Activated CD8-positive, alpha-beta memory T cell treated with anti-CD3 and anti-CD28 coated beads for 48 hours (primary cell): ENCODE results near the gene ZNF594.
"Not testable (repeated sequence)": the region's sequence is repeated elsewhere in the genome, so short reads cannot be mapped to it uniquely, and the experiment has no call there.

Experiments
- DNase-seq, 3 experiments: peaks; one replicate each; pipeline ENCODE4 v3.0.0-alpha.2; 2020; ENCODE audit warnings: low read depth in 2 of 3, low spot score in 2 of 3

Gene ZNF594

DNA sequence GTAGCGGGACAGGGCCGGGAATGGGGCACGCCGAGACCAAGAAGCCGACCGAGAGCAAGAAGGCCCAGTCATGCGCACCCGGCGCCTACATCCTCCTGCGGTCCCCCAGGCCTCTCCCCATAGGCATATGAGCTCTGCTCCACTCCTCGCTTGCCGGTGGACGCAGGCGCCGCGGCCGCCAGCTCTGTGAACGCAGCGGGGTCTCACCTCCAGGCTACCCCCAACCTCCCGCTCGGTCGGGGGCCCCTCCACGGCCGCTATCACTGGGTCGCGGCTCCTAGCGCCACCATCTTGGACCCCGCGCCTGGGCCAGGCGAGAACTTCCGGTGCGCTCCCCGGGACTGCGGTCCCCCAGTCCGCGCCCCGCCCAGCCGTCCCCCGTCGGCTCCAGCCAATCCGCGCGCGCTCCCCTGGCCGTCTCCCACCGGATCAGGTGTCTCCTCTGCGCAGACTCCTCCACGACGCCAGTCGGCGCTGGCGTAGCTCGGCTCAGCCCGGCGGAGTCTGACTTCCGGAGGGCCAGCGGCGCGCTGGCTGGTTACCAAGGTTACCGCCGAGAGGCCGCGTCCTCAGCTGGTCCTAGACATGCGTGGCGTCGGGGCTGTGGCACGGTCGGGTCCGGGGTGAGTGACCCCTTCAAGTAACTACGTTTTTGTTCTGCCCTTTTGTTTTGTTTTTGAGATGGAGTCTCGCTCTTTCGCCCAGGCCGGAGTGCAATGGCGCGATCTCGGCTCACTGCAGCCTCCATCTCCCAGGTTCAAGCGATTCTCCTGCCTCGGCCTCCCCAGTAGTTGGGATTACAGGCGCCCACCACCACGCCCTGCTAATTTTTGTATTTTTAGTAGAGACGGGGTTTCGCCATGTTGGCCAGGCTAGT, at the start of gene ZNF594:
ZNF594 (minus strand) TSS at position 328 of the 877 bp plus-strand sequence. CDS start 7,612 bp downstream, outside the sequence.
- DNase-seq, result peak; percentile 89 to 95 (median 94)

DNA sequence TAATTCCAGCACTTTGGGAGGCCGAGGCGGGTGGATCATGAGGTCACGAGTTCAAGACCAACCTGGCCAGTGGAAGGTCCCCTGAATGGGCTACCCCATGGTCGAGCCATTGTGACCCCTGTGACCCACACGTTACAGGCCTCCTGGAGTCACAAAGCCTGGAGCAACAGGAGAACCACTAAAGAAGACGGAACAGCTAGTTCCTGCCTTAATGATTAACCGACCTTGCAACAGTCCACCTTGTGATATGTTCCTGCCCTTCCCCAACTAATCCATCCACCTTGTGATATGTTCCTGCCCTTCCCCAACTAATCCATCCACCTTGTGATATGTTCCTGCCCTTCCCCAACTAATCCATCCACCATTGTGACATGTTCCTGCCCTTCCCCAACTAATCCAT, 48.1 kb upstream of the ZNF594 start:
- DNase-seq, result not testable (repeated sequence)

DNA sequence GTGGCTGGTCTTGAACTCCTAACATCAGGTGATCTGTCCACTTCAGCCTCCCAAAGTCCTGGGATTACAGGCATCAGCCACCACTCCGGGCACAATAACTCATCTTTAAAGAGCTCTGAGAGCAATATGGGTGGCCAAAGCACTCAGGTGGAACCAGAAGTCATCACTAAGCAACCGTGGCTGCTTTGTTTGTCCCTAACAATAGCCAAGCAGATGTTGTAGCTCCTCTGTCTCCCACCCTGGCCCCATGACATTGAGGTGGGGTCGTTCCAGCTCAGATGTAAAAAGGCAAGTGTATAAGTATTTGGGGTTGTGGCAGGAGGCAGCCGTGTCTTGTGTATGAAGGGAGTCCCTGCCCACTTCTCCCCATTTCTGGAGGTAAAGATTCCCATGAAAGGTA, 46.7 kb upstream of the ZNF594 start:
- no peak for DNase-seq

DNA sequence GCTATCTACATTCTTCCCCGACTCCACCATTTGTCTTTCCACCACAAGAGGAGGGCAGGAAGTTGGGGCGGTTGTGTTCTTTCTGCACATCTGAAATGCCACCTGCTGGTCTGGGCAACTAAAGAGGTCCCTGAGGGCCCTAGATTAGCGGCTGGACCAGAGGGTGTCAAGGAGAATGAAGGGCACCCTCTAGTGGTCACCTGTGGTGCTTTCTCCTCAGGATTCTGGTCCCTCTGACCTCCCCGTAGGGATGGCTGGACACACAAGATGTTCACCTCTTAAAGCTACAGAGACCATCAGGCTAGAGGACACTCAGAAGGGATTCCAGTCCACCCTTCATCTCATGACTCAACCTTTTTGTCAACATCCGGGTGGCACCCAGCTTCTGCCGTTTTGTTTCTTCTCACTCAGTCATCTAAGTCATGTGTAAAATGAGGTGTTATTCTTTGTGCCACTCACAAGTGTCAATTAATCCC, 45.9 kb upstream of the ZNF594 start:
- peak in 1 of 3 experiments; percentile 24 for DNase-seq

DNA sequence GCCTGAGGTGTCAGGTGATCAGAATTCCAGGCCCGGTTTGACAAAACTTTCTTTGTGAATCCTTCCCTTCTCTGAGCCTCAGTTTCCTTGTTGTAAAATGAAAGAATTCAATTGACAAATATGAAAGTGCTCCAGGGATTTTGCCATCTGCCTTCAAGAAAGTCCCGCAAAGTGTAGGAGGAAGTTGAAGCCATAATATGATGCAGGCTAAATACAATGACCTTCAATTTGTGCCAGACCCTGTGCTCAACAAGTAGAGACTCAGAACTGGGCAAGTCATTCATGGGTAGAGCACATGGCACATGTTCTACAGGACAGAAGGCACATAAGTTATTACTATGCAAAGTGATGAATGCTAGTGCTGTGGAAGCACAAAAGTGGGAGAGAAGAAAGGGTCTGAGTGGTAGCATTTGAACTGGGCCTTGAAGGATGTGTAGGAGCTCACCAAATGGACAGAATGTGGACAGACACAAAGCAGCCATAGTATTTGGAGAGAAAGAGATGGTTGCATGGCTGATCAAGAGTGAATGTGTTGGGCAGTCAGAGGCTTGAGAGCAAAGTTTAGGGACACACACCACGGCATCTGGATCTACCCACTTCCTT, 45.4 kb upstream of the ZNF594 start:
- DNase-seq, result no peak

DNA sequence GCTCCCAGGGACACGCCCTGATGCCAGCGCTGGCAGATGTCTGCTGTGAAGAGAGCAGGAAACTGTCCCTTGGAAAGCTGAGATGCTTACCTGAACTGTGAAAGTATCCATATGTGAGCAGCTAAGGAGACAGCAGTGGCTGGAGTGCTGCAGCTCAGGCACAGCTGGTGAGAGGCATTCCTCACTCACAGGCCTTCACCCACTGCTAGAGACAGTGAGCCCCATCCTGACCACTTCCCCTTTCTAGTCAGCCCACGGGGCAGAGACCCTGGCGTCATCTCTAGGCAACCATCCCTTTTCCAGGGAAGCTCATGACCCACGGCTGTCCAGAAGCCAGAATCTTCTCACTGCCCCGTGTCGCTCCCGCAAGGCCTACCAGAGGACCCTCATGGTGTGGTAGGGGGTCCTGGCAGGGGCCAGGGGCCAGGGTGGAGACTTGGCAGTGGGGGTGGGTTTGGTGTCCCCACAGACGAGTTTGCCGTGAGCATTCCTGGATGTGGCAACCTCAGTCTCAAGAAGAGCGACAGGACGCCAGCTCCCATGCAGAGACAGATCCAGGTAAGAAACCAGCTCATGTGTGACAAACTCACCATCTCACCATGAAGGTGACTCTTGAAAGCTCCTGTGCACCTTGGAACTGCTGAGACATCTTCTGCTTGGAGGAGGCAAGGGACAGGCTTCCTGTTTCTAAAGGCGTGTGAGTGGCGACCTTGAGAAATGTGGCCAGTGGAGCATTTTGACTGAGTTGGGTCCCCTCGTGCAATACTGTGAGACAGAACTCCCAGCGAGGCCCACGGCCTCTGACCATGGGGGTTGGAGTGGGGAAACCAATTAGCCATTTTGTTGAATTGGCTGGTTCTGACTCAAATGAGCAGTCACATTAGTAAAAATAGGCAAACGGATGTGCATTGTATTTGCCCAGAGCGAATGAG, 43.2 kb upstream of the ZNF594 start, which contains the start of gene SCIMP:
SCIMP (minus strand) TSS at position 216 of the 932 bp plus-strand sequence; CDS start at position 111, 105 bp downstream.
- DNase-seq, result no peak

DNA sequence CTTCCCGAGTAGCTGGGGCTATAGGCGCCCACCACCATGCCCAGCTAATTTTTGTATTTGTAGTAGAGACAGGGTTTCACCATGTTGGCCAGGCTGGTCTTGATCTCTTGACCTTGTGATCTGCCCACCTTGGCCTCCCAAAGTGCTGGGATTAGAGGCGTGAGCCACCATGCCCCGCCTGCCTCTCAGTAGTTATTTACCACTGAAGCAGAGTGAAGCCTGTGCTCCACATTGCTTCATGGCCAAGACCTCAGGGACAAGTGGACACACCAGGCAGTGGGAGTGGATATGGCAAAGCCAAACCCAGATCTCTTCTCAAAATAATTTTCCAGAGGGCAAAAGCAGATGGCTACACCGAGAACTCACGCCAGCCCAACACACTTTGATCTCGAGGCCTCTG, 41.8 kb upstream of the ZNF594 start:
- not testable (repeated sequence) for DNase-seq

DNA sequence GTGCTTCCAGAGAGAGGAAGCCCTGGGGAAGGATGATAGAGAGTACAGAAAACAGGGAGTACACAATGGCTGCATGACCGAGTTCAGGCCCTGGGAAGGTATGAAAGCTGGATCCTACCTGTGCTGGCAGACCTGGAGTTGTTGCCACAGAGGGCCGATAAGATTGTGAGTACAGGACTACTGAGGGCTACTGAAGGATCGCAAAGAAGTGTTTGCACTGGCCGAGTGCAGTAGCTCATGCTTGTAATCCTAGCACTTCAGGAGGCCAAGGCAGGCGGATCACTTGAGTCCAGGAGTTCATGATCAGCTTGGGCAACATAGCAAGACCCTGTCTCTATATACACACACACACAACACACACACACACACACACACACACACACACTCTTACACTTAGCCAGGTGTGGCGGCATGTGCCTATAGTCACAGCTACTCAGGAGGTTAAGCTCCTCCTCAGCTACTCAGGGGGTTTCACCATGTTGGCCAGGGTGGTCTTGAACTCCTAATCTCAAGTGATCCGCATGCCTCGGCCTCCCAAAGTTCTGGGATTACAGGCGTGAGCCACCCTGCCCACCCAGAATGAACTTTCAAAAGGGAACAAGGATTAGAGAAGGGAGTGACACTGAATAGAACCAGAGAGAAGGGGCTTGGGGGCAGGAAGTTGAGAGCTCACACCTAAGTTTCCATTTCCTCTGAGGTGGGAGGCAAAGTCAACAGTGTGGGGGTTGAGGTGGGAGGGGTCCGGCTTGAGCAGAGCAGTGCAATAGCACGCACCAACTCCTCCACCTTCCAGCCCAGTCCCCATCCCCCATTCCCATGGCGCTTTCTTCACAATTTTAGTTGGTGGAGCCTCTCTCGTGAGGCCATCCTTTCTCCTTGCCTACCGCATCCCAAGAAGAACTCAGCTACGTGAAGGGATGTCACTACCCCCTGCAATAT, 35.5 kb upstream of the ZNF594 start:
- DNase-seq, result no peak

DNA sequence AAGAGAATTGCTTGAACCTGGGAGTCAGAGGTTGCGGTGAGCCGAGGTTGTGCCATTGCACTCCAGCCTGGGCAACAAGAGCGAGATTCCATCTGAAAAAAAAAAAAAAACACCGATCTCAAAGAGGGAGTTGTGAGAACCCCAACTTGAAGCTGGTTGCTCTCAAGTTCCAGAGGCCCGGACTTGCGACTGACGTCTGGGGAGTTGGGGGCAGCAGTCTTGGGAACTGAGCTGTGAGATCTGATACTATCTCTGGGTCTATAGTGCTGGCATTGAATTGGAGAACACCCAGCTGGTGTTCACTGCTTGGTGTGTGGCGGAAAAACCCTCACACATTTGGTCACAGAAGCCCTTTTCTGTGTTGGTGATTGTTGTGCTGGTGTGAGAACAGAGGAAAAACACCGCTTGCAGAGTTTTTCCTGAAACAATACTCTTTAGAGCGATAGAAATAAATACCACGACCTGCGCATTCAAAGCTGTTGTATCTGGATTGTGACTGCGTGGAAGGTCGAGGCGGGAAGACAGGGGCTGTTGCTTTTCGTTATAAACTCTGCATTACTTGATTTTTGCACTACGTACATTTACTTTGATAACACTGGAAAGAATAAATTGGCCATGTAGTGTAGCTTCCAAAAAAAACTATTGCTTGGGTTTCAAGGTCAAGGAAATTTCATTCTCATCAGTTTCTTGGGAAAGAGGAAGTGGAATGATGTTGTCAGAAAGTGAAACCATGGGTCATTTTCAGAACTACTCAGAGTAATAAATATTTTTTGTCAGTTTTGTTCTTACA, 34.2 kb upstream of the ZNF594 start:
- no peak for DNase-seq

DNA sequence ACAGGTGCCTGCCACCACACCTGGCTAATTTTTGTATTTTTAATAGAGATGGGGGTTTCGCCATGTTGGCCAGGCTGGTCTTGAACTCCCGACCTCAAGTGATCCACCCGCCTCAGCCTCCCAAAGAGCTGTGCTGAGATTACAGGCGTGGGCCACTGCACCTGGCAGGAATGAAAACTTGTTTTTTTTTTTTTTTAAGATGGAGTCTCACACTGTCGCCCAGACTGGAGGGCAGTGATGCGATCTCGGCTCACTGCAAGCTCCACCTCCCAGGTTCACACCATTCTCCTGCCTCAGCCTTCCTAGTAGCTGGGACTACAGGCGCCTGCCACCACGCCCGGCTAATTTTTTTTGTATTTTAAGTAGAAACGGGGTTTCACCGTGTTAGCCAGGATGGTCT, 30.2 kb upstream of the ZNF594 start:
- not testable (repeated sequence) for DNase-seq

DNA sequence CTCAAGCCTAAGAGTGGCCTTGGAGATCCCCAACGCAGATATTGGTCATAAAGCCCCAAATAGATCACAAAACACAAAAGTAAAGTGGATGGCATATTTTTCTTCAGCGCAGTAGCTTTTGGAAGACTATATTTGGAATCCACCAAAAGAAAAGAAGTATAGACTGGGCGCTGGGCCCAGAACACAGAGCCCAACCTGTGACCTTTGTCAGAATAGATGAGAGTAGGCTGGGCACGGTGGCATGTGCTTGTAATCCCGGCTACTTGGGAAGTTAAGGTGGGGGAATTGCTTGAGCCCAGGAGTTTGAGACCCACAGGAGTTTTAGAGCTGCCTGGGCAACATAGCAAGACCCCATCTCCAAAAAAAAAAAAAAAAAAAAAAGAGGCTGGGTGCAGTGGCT, 28.4 kb upstream of the ZNF594 start:
- no peak for DNase-seq

DNA sequence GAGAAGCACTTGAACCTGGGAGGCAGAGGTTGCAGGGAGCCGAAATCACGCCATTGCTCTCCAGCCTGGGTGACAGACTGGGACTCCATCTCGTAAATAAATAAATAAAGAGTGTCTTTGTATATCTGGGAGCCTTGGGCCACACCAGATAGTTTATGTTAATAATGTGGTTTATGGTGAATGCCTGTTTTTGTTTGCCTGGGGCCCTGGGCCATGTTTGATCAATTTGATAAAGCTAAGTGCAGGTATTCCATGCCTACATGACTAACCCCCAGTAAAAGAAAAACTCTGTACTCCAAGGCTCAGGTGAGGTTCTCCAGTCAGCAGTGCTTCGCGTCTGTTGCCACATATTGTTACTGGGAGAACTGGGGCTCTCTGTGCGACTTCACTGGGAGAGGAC, 27.9 kb upstream of the ZNF594 start:
- no peak for DNase-seq

DNA sequence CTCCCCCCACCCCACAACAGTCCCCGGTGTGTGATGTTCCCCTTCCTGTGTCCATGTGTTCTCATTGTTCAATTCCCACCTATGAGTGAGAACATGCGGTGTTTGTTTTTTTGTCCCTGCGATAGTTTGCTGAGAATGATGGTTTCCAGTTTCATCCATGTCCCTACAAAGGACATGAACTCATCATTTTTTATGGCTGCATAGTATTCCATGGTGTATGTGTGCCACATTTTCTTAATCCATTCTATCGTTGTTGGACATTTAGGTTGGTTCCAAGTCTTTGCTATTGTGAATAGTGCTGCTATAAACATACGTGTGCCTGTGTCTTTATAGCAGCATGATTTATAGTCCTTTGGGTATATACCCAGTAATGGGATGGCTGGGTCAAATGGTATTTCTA, 25.9 kb upstream of the ZNF594 start:
- DNase-seq, result not testable (repeated sequence)

DNA sequence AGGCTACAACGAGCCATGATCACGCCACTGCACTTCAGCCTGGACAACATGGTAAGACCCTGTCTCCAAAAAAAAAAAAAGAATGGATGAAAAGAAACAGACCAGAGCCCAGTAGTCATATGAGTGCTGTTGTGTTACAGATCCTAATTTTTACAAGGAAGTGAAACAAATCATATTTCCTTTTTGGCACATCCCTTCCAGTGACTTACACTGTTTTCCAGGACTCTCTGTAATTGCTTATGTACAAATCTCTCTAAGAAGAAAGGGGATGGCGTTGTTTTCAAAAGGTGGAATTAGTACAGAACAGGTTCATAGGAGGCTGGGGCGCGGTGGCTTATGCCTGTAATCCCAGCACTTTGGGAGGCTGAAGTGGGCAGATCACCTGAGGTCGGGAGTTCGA, 19.8 kb upstream of the ZNF594 start:
- DNase-seq, result no peak

DNA sequence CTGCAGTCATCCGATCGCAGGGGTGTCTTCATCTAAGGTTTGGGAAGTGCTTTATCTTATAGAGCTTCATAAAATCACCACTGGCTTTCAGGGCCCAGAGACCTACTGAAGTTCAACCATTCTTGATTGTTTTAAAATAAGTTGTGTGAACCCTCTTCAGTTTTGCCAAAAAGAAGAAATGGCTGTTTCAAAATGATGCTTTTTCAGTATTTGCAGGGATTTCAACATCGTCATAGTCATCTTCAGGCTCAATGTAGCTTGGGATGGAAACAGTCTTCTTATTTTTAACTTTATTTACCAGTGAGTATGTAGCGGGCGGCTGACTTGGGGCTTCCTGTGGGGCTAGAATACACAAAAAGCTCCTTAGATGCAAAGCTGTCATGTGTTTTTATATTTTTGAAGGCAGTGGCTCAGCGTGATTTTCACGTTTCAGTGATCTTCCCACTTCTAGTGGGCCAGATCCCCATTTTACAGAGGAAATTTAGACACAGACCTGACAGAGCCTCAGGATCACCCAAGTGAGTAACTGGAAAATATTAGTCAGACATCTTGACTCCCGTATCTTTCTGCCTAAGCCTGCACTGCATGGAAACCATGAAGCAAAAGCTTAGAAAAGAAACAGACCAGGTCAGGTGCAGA, 19.1 kb upstream of the ZNF594 start:
- no peak for DNase-seq

DNA sequence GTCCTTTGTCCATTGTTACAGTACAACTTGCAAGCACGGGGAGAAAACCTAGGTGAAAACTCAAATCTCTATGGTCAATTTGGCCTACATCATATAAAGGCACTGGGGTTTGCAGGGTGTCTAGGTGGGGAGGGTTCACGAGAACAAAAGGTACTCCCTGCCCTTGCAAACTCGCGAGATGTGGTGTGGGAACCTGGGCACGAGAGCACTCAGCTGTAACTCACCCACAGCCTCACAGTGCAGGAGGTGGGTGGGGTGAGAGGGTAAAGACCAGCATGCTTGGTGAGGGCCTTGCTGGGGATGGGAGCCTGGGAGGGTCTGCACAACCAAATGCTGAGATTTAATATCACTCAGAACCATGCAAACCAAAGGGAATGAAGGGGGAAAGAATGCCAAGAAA, 18.4 kb upstream of the ZNF594 start:
- no peak for DNase-seq

DNA sequence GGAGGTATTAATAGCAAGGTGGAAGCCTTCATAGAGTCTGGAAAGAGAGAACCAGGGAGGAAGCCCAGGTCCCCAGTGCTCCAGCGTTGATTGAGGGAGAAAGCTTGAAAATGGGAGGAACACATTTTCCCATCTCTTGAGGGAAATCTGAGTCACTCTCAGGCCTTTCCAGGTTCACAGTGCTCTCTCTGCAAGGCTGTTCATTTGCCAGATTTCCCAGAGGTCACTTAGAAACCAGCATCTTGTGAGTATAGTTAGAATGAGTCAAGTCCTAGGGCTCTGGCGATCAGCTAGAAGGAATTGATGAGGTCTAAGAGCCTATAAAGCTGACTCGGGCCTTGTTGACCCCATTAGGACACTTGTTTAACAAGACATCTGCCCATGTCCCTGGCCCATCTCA, 17.7 kb upstream of the ZNF594 start:
- DNase-seq, result no peak

DNA sequence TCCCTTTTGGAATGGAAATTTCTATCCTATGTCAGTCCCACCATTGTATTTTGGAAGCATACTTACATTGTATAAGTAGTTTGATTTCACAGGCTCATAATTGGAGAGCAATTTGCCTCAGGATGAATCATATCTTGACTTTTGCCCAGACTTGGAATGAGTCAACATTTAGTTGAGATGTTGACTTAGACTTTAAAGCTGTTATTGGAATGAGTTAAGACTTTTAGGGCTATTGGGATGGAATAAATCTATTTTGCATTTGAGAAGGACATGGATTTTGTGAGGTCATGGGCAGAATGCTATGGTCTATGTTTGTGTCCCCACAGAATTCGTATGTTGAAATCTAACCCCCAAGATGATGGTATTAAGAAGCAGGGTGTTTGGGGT, 12.2 kb upstream of the ZNF594 start:
- DNase-seq, result no peak
